A549 (cell line): ENCODE data around the gene CNTNAP5. TPM values are rescaled to one million over a fixed set of nuclear protein-coding genes. Genes with fewer than 3 reads are reported as not detected.

Experiments used
- ATAC-seq, 2 experiments: fragments of 200-7000 bp in 1 of 2; fragments of >200 bp in 1 of 2; cut with Nextera tagmentation in 1 of 2; cut with Tn5 transposase in 1 of 2; 3 replicates each; pipeline versions ENCODE4 v1.8.0 to v1.9.1; 2018 to 2020; ENCODE audit warnings: mild to moderate bottlenecking in 1 of 2, moderate library complexity in 1 of 2
- CTCF ChIA-PET: fragments of 300-600 bp; sonication (Branson Sonifier 250); formaldehyde crosslinking; extraction: SDS; loops from one replicate; lab custom pipeline; 2021; ENCODE audit warnings: antibody characterized with exemption, inconsistent platforms; lab: Yijun Ruan, JAX
- POLR2A ChIA-PET: fragments of 350-600 bp; formaldehyde crosslinking; extraction: SDS; loops from one replicate; lab custom pipeline; 2021; ENCODE audit warnings: antibody characterized with exemption, inconsistent platforms; lab: Yijun Ruan, JAX
- DNase-seq, 2 experiments: peaks; one replicate each; pipeline versions ENCODE4 v3.0.0 to v3.0.0-alpha.2; 2011 to 2016; ENCODE audit warnings: low read depth in 1 of 2, low spot score in 1 of 2
- FAIRE-seq: peaks from 2 replicates; lab custom pipeline; 2011; peaks lifted over from hg19 to GRCh38; lab: Jason Lieb, UNC
- H3K27ac ChIP-seq, 2 experiments: fragments of >200 bp; sonication (Bioruptor Twin); formaldehyde crosslinking; 3 replicates each; pipeline ENCODE4 v1.5.1; 2016 to 2017
- H3K4me1 ChIP-seq: fragments of >200 bp; sonication (Bioruptor Twin); formaldehyde crosslinking; 3 replicates; pipeline ENCODE4 v1.6.1; 2016
- H3K4me2 ChIP-seq: fragments of >200 bp; sonication (Bioruptor Twin); formaldehyde crosslinking; 3 replicates; pipeline ENCODE4 v1.6.1; 2016
- H3K4me3 ChIP-seq: fragments of >200 bp; sonication (Bioruptor Twin); formaldehyde crosslinking; 3 replicates; pipeline ENCODE4 v1.5.1; 2016
- H3K9me3 ChIP-seq: fragments of >200 bp; sonication (Bioruptor Twin); formaldehyde crosslinking; 3 replicates; pipeline ENCODE4 v1.6.1; 2016
- BHLHE40 ChIP-seq: IDR thresholded peaks from 2 replicates; pipeline ENCODE4 v1.6.1; 2012; ENCODE audit warnings: low read depth, low read length, inconsistent platforms
- EHMT2 ChIP-seq: fragments of 200-600 bp; sonication (generic); IDR thresholded peaks from 2 replicates; pipeline ENCODE4 v1.6.1; 2016; ENCODE audit warnings: antibody characterized with exemption, low read depth, mild to moderate bottlenecking, moderate library complexity
- ESRRA ChIP-seq: fragments of 150-350 bp; IDR thresholded peaks from 2 replicates; pipeline ENCODE4 v1.6.1; 2014; ENCODE audit warnings: mild to moderate bottlenecking, low read length, borderline replicate concordance
- FOSB ChIP-seq: fragments of 250-450 bp; sonication (Bioruptor Pico); IDR thresholded peaks from 2 replicates; pipeline ENCODE4 v1.5.0; 2020; ENCODE audit warnings: mild to moderate bottlenecking, moderate library complexity
- GATA3 ChIP-seq: IDR thresholded peaks from 2 replicates; pipeline ENCODE4 v1.6.1; 2012; ENCODE audit warnings: borderline replicate concordance
- HDAC2 ChIP-seq: fragments of 200-600 bp; sonication (generic); IDR thresholded peaks from 2 replicates; pipeline ENCODE4 v1.6.1; 2016
- JUNB ChIP-seq: fragments of >200 bp; sonication (Bioruptor Twin); formaldehyde crosslinking; IDR thresholded peaks from 2 replicates; pipeline ENCODE4 v1.6.1; 2016
- MAFK ChIP-seq: fragments of 450-650 bp; IDR thresholded peaks from 2 replicates; pipeline ENCODE4 v1.6.1; 2014; ENCODE audit not compliant: partially characterized antibody
- NPAS2 ChIP-seq: fragments of 250-450 bp; sonication (Bioruptor Pico); IDR thresholded peaks from 2 replicates; pipeline ENCODE4 v1.8.0; 2022; ENCODE audit warnings: mild to moderate bottlenecking, moderate library complexity, borderline replicate concordance
- NR3C1 ChIP-seq: fragments of >200 bp; sonication (Bioruptor Twin); formaldehyde crosslinking; IDR thresholded peaks from 3 replicates; pipeline ENCODE4 v1.6.1; 2017
- PHF8 ChIP-seq: fragments of 200-600 bp; sonication (generic); IDR thresholded peaks from 2 replicates; pipeline ENCODE4 v1.6.1; 2016; ENCODE audit warnings: low read depth, mild to moderate bottlenecking, antibody characterized with exemption, moderate library complexity, borderline replicate concordance
- POLR2A ChIP-seq: IDR thresholded peaks from 2 replicates; pipeline ENCODE4 v1.6.1; 2012; ENCODE audit warnings: mild to moderate bottlenecking, low read length
- POLR2AphosphoS2 ChIP-seq: conservative IDR thresholded peaks from 2 replicates; pipeline ENCODE4 v1.6.1; 2012; ENCODE audit warnings: low read length, improper control_type of control experiment, inconsistent platforms
- REST ChIP-seq: fragments of 200-600 bp; sonication (generic); IDR thresholded peaks from 2 replicates; pipeline ENCODE4 v1.6.1; 2016; ENCODE audit warnings: antibody characterized with exemption, mild to moderate bottlenecking, moderate library complexity
- RFX5 ChIP-seq: fragments of 450-650 bp; IDR thresholded peaks from 2 replicates; pipeline ENCODE4 v1.7.1; 2014; ENCODE audit warnings: antibody characterized with exemption, mild to moderate bottlenecking, moderate library complexity
- SMC3 ChIP-seq: fragments of >200 bp; sonication (Bioruptor Twin); formaldehyde crosslinking; IDR thresholded peaks from 3 replicates; pipeline ENCODE4 v1.6.1; 2018; ENCODE audit warnings: inconsistent platforms
- SREBF2 ChIP-seq: fragments of 450-650 bp; IDR thresholded peaks from 2 replicates; pipeline ENCODE4 v1.6.1; 2014; ENCODE audit warnings: mild to moderate bottlenecking, moderate library complexity
- TFCP2L1 ChIP-seq: fragments of 250-450 bp; sonication (Bioruptor Pico); IDR thresholded peaks from 2 replicates; pipeline ENCODE4 v1.5.0; 2021; ENCODE audit warnings: mild to moderate bottlenecking
- ZFP36 ChIP-seq: fragments of 450-650 bp; IDR thresholded peaks from 2 replicates; pipeline ENCODE4 v1.6.1; 2014; ENCODE audit warnings: borderline replicate concordance; ENCODE audit not compliant: partially characterized antibody
- ZNF302 ChIP-seq: fragments of 250-450 bp; sonication (Bioruptor Pico); IDR thresholded peaks from 2 replicates; pipeline ENCODE4 v1.9.0; 2021; ENCODE audit warnings: inconsistent platforms, mild to moderate bottlenecking, moderate library complexity
- WGBS: methylation state at CpG from one replicate; pipeline ENCODE4 v1.1.6; 2017; ENCODE audit errors: missing lambda C conversion rate; 5-methylcytosine and 5-hydroxymethylcytosine counted together
- polyA plus RNA-seq, 4 experiments: library from polyadenylated mRNA; depleted of rRNA in 3 of 4; stranded (reverse); fragments of >200 nt; fragmentation: RNase III in 1 of 4; extraction: RNeasy Plus Mini Kit Qiagen cat#74134 plus additional on column Dnase treatment in 1 of 4; gene quantifications; 2 replicates in 3 of 4; 3 replicates in 1 of 4; pipeline ENCODE4 v1.2.3, GENCODE V29; 2011 to 2017
- TF ChIP-seq, protein P1 (sequence below): fragments of >200 bp; sonication (Bioruptor Twin); formaldehyde crosslinking; IDR thresholded peaks from 3 replicates; pipeline ENCODE4 v1.6.1; 2016
- TF ChIP-seq, protein P2 (sequence below): fragments of 250-450 bp; sonication (Bioruptor Pico); IDR thresholded peaks from 2 replicates; pipeline ENCODE4 v1.5.0; 2021; ENCODE audit warnings: mild to moderate bottlenecking, moderate library complexity, borderline replicate concordance

The CNTNAP5 gene
- polyA plus RNA-seq, 2 of the 4 experiments (the other 2 are of a cell fraction), result not detected

DNA sequence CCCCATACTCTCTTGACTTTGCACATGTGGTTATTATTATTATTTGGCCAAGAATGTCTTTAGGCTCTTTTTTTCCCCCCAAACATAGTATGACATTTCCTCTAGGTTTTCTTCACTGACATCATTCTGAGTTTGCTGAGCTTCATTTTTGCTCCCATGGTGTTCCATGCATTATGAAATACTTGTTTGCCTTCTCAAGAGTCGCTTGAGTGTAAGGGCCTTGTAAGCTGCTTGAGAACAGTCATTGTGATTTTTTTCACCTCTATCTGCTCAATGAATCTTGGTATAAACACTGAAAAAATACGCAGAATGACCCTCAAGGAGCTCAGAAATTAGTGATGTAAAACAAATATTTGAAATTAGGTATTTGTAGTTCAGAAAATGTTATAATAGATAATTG is 688.9 kb downstream of the CNTNAP5 start:
- Histone ChIP-seq H3K4me3 (no peak overlapping the region), H3K4me1 (no peaks in the 10 kb centered on the region), H3K9me3 (no peaks in the 10 kb centered on the region), H3K4me2 (no peak overlapping the region), H3K27ac (no peak overlapping the region)
- CTCF ChIA-PET, result no interaction called here
- POLR2A ChIA-PET, result no interaction called here
- TF ChIP-seq SREBF2, result no peak
- no peak for TF ChIP-seq BHLHE40
- no peak for TF ChIP-seq RFX5
- TF ChIP-seq ZFP36, result no peak
- no peak for TF ChIP-seq JUNB
- TF ChIP-seq HDAC2, result no peak
- TF ChIP-seq ESRRA, result no peak
- no peak for TF ChIP-seq NR3C1
- TF ChIP-seq EHMT2, result no peak
- no peak for TF ChIP-seq ZNF302 (CRISPR knock-in tag)
- TF ChIP-seq FOSB (CRISPR knock-in tag), result no peak
- TF ChIP-seq POLR2AphosphoS2, result no peak
- TF ChIP-seq POLR2A, result no peak
- ATAC-seq, result no peak
- 2% methylated on average over 2 of the region's 2 CpGs for WGBS
- no peak for DNase-seq
- no peak for FAIRE-seq

GRCh38 chr2:124725187-124725586 is 700.1 kb downstream of the CNTNAP5 start:
- DNase-seq, result no peak
- no peaks in the 10 kb centered on the region for H3K9me3 ChIP-seq
- H3K4me2 ChIP-seq, result no peak overlapping the region
- H3K27ac ChIP-seq, result no peak overlapping the region
- no peak for FAIRE-seq
- POLR2A ChIA-PET, result no interaction called here
- no peak for ATAC-seq
- TF ChIP-seq MAFK, result no peak
- TF ChIP-seq SMC3, result no peak
- H3K4me1 ChIP-seq, result no peaks in the 10 kb centered on the region
- H3K4me3 ChIP-seq, result no peak overlapping the region
- CTCF ChIA-PET, result no interaction called here

- TF ChIP-seq HDAC2, result no peak
- TF ChIP-seq NPAS2 (CRISPR knock-in tag), result no peak
- TF ChIP-seq GATA3, result no peak
- TF ChIP-seq TFCP2L1 (CRISPR knock-in tag), result no peak
- TF ChIP-seq FOSB (CRISPR knock-in tag), result no peak
- no peak for TF ChIP-seq REST
- TF ChIP-seq, protein P1, sequence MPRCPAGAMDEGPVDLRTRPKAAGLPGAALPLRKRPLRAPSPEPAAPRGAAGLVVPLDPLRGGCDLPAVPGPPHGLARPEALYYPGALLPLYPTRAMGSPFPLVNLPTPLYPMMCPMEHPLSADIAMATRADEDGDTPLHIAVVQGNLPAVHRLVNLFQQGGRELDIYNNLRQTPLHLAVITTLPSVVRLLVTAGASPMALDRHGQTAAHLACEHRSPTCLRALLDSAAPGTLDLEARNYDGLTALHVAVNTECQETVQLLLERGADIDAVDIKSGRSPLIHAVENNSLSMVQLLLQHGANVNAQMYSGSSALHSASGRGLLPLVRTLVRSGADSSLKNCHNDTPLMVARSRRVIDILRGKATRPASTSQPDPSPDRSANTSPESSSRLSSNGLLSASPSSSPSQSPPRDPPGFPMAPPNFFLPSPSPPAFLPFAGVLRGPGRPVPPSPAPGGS, result no peak
- no peak for TF ChIP-seq SMC3
- TF ChIP-seq PHF8, result no peak
- TF ChIP-seq, protein P2, sequence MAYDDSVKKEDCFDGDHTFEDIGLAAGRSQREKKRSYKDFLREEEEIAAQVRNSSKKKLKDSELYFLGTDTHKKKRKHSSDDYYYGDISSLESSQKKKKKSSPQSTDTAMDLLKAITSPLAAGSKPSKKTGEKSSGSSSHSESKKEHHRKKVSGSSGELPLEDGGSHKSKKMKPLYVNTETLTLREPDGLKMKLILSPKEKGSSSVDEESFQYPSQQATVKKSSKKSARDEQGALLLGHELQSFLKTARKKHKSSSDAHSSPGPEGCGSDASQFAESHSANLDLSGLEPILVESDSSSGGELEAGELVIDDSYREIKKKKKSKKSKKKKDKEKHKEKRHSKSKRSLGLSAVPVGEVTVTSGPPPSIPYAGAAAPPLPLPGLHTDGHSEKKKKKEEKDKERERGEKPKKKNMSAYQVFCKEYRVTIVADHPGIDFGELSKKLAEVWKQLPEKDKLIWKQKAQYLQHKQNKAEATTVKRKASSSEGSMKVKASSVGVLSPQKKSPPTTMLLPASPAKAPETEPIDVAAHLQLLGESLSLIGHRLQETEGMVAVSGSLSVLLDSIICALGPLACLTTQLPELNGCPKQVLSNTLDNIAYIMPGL (CRISPR knock-in tag), result no peak
- TF ChIP-seq BHLHE40, result no peak
- TF ChIP-seq, all 56 proteins: peak for 0
- Histone ChIP-seq H3K4me2 (no peak overlapping the region), H3K4me1 (no peaks in the 10 kb centered on the region), H3K4me3 (no peak overlapping the region), H3K9me3 (no peaks in the 10 kb centered on the region), H3K27ac (no peak overlapping the region)
- DNase-seq, result no peak
- FAIRE-seq, result no peak
- no peak for ATAC-seq
- POLR2A ChIA-PET, result no interaction called here
- 0% methylated on average over 2 of the region's 2 CpGs for WGBS
- CTCF ChIA-PET, result no interaction called here
Measured at GRCh38 chr2:124740636-124741035, 715.5 kb downstream of the CNTNAP5 start.
